Esophagus (tissue), 2 donors: Measurements from ENCODE around the gene COL8A2. TPM values are rescaled to one million over a fixed set of nuclear protein-coding genes. Genes with fewer than 3 reads are reported as not detected.

Source experiments
- H3K27ac ChIP-seq, 2 donors: one replicate each; pipeline ENCODE4 v1.5.1; 2013; ENCODE audit warnings: low read depth in 2 of 2, mild to moderate bottlenecking in 2 of 2, inconsistent platforms in 1 of 2, low read length in 1 of 2, moderate library complexity in 1 of 2
- H3K27me3 ChIP-seq, 2 donors: one replicate each; pipeline ENCODE4 v1.6.1; 2013; ENCODE audit warnings: low read length in 2 of 2, control low read depth in 1 of 2, mild to moderate bottlenecking in 1 of 2; ENCODE audit not compliant: insufficient read depth in 2 of 2, control insufficient read depth in 1 of 2
- H3K36me3 ChIP-seq, 2 donors: one replicate each; pipeline ENCODE4 v1.6.1; 2013; ENCODE audit warnings: low read length in 1 of 2; ENCODE audit not compliant: control insufficient read depth in 2 of 2, insufficient read depth in 2 of 2
- H3K4me1 ChIP-seq, 2 donors: one replicate each; pipeline ENCODE4 v1.6.1; 2013; ENCODE audit warnings: low read length in 1 of 2; ENCODE audit not compliant: control insufficient read depth in 2 of 2, insufficient read depth in 2 of 2
- H3K4me3 ChIP-seq, 2 donors: one replicate each; pipeline ENCODE4 v1.5.1; 2013; ENCODE audit warnings: low read length in 2 of 2, mild to moderate bottlenecking in 2 of 2, low read depth in 1 of 2, moderate library complexity in 1 of 2
- H3K9me3 ChIP-seq, 2 donors: one replicate each; pipeline ENCODE4 v1.6.1; 2013; ENCODE audit warnings: mild to moderate bottlenecking in 2 of 2, low read depth in 1 of 2, low read length in 1 of 2, moderate library complexity in 1 of 2; ENCODE audit not compliant: control insufficient read depth in 2 of 2, insufficient read depth in 1 of 2
- WGBS, 2 donors: extraction: QIAGEN DNeasy Blood & Tissue Kit; methylation state at CpG; one replicate each; pipeline ENCODE4 v1.1.7; 2013; 5-methylcytosine and 5-hydroxymethylcytosine counted together
- polyA plus RNA-seq, 2 donors: library from polyadenylated mRNA; stranded (reverse); fragments of 200-250 nt; gene quantifications; one replicate each; pipeline ENCODE4 v1.2.3, GENCODE V29; 2013
- donor health status: healthy with polysubstance abuse.
- donor health status: Bipolar disorder and iron deficiency.

The COL8A2 gene
- polyA plus RNA-seq, 2 donors = 2.0 to 2.9 TPM

DNA sequence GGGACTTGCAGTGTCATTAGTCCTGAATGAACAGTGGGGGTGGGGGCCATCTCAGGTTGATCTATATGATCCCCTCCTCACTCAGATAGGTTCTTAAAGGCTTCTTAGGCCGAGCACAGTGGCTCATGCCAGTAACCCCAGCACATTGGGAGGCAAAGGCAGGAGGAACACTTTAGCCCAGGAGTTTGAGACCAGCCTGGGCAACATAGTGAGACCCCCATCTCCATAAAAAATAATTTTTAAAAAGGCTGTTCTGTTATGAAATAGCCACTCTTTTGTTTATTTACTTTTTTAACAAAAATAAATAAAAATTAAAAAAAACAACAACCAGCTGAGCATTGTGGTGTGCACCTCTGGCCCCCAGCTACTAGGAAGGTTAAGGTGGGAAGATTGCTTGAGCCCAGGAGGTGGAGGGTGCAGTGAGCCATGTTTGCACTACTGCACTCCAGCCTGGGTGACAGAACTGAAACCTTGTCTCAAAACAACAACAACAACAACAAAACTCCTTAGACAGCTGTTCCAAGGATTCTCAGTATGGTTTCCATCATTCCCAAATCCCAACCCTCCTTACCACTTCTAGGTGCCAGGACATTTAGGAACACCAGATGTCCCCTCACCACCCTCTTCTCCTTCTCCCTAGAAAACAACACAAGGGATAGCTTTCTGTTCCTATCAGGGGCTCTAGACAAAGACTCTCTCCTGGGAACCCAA is 26.3 kb upstream of the COL8A2 start:
- 12 to 13% methylated on average over 1 of the region's 1 CpG for WGBS, 2 donors
- H3K36me3 ChIP-seq = no peaks in the 10 kb centered on the region
- peak overlapping the region; percentile 96 to 100 for H3K27ac ChIP-seq
- no peaks in the 10 kb centered on the region for H3K9me3 ChIP-seq
- H3K4me1 ChIP-seq = peaks cover 0 to 20% of the 10 kb centered on the region in 2 donors
- H3K4me3 ChIP-seq = no peak overlapping the region
- H3K27me3 ChIP-seq = no peaks in the 10 kb centered on the region

DNA sequence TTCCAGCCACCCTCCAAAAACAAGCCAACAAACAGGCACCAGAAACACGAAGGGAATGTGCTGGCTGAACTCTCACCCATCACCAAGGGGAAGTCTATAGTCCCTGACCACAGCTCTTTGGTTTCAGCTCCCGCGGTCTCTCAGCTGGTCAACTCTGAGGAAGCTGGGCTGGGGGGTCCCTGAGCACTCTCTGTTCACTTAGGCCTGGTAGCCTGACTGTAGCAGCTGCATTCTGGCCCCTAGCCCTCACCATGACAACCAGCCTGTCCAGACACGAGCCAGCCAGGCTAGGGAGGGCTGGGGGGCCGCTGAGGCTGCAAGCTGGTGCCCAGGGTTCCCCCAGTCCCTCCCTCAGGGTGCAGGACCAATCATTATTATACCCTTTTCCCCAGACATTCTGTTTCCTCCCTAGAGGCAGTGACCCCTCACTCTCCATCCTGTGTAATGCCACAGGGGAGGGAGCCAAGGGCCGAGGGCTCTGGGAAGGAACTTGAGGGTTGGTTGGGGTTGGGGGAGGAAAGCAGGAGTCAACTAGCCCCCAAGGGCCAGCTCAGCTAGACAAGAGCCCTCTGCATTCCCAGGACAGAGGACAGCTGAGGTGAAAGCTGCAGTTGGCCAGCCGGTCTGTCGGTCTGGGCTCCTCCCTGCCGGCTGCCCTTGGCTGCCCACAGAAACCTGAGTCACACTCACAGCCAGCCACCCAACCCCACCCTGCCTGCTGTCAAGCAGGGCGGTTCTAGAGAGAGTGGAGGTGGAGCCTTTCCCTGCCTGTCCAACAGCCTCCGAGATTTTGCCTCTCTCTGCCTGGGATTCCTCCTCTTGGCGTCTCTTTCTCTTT is 25.5 kb upstream of the COL8A2 start:
- H3K4me1 ChIP-seq = peaks cover 0 to 20% of the 10 kb centered on the region in 2 donors
- peak overlapping the region; percentile 96 to 100 for H3K27ac ChIP-seq
- no peaks in the 10 kb centered on the region for H3K36me3 ChIP-seq
- no peak overlapping the region for H3K4me3 ChIP-seq
- no peaks in the 10 kb centered on the region for H3K27me3 ChIP-seq
- no peaks in the 10 kb centered on the region for H3K9me3 ChIP-seq
- WGBS, 2 donors = 15 to 18% methylated on average over 12 of the region's 12 CpGs

DNA sequence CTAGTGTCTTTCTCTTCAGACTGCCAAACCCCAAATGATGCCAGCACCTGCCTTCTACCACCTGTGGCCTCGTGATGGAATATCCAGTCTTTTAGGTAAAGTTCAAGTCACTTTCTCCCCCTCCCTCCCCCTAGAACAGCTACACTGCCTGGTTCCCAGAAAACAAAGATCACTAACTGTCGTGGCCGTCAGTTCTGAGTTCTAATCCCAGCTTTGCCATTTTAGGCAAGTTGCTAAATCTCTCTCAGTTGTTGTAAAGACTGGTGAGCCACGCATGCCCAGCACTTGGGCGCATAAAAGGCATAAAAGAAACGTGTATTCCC is 24.9 kb upstream of the COL8A2 start:
- H3K4me1 ChIP-seq = peaks cover 0 to 17% of the 10 kb centered on the region in 2 donors
- H3K27me3 ChIP-seq = no peaks in the 10 kb centered on the region
- peaks cover 0 to 2% of the 10 kb centered on the region in 2 donors for H3K36me3 ChIP-seq
- H3K4me3 ChIP-seq = no peak overlapping the region
- no peaks in the 10 kb centered on the region for H3K9me3 ChIP-seq
- peak overlapping the region; percentile 96 to 100 for H3K27ac ChIP-seq
- WGBS, 2 donors = 14 to 24% methylated on average over 6 of the region's 6 CpGs

DNA sequence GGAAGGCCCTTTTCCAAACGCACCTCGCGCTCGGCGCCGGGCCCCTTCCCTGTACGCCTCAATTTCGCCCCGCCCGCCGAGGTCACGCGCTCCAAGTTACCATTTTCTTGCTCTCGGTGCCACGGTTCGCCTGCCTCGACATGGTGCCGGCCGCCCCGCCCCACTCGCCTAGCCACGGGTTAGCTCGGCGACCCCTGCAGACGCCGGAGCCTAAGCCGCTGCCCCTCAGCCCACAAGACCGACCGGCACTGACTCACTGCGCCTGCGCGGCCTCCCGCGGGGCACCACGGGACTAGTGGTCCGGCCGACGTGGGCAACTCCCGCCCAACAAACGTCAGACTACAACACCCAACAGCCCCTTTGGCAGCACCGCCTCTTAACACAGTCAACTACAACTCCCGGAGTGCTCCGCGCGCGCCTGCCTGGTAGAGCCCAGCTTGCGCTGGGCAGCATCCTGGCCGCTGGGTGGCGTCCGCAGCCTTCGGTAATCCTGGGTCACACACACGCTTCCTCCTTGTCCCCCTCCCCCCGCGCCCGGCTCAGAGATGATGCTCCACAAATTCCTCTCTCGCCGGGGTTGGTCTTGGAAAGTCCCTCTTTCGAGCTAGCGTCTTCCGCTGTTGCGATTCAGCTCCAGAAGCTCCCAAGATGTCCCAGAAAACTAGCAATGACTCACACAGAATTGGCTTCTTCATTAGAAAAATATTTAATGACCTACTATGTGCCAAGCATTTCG is 24.4 kb upstream of the COL8A2 start, which contains the start of gene TRAPPC3:
Gene TRAPPC3 (minus strand): TSS at position 250 of the 736 bp plus-strand sequence. CDS start 108 bp downstream, at position 142.
- 0 to 1% methylated on average over 62 of the region's 62 CpGs for WGBS, 2 donors
- Histone ChIP-seq H3K9me3 (no peaks in the 10 kb centered on the region), H3K4me1 (peaks cover 0 to 16% of the 10 kb centered on the region in 2 donors), H3K36me3 (peaks cover 0 to 2% of the 10 kb centered on the region in 2 donors), H3K27me3 (no peaks in the 10 kb centered on the region), H3K27ac (peak within 1 kb of the TSS; percentile 96 to 100), H3K4me3 (peak within 1 kb of the TSS; percentile 81 to 94)

DNA sequence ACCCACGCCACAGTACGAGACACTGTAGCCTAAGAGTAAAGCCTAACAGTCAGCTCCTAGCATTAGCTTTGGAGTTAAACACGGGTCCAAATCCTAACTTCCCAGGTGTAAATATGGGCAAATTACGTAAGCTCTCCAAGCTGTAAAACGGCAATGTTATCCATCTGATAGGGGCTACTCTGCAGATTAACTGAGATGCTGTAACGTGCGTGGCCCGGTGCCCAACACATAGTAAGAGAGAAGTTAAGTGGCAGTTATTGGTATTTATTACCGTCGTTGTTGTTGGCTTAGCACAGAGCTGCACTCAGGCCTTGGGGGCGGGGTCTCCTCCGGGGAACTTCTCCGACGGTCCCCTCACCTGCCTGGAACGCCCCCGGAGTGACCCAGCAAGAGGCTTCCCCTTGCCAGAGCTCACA is 23.8 kb upstream of the COL8A2 start:
- Histone ChIP-seq H3K27me3 (no peaks in the 10 kb centered on the region), H3K27ac (peak overlapping the region; percentile 93 to 100), H3K4me1 (peaks cover 0 to 16% of the 10 kb centered on the region in 2 donors)

DNA sequence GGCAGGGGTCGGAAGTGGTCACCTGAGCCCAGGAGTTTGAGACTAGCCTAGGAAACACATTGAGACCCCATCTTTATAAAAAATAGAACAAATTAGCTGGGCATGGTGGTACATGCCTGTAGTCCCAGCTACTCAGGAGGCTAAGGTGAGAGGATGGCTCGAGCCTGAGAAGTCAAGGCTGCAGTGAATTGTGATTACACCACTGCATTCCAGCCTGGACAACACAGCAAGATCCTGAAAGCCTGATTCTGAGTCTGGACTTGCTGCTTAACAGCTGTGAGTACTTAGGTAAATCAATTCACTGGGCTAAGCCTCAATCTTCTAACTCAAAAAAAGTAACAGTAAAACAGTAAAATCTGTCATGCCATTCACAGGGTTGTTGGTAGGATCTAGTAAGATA is 19.4 kb upstream of the COL8A2 start:
- Histone ChIP-seq H3K36me3 (peaks cover 2% of the 10 kb centered on the region in 2 donors), H3K27me3 (no peaks in the 10 kb centered on the region), H3K27ac (no peak overlapping the region), H3K4me3 (no peak overlapping the region), H3K4me1 (peaks cover 3 to 8% of the 10 kb centered on the region in 2 donors), H3K9me3 (no peaks in the 10 kb centered on the region)
- 93 to 95% methylated on average over 2 of the region's 2 CpGs for WGBS, 2 donors

More for the DNA sequence above, 23.8 kb upstream of the COL8A2 start:
- 1 to 2% methylated on average over 16 of the region's 16 CpGs for WGBS, 2 donors
- H3K4me3 ChIP-seq = peak overlapping the region; percentile 81 to 94
- peaks cover 0 to 2% of the 10 kb centered on the region in 2 donors for H3K36me3 ChIP-seq
- H3K9me3 ChIP-seq = no peaks in the 10 kb centered on the region

DNA sequence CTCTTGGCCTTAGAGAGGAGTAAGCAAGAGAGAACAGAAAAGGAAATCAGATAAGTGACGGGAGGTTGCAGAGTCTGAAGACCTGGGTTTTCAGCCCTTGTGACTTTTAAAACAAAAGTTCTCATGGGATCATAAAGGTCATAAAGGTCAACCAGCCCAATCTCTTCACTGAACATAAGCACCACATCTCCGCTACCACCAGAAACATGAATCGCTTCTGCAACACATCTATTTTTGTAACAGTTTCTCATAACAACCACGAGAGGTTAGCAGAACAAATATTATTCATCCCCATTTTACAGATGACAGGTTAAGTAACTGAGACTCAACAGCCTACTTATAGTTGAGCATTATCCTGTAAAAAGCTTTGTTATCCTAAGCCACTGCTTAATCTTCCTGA is 18.4 kb upstream of the COL8A2 start:
- H3K4me1 ChIP-seq = peaks cover 3 to 8% of the 10 kb centered on the region in 2 donors
- 79 to 83% methylated on average over 4 of the region's 4 CpGs for WGBS, 2 donors

DNA sequence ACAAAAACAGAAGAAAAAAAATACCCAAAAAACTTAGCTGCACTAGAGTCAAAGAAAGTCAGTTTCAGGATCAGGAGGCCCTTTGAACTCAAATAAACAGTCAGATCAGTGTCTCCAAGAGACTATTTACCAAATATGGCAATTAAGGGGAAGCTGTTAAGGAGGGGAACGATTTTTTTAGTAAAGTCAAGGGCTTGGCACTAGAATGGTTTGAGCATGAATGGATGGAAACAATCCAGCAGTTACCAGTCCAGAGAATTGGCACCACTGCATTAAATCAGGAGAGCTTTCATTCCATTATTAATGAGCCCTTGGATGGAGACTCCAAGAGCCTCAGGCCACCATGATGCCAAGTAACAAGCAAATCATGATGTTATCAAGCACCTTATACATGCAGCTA is 17.1 kb upstream of the COL8A2 start:
- H3K36me3 ChIP-seq = peaks cover 2% of the 10 kb centered on the region in 2 donors
- H3K27ac ChIP-seq = no peak overlapping the region
- no peaks in the 10 kb centered on the region for H3K27me3 ChIP-seq
- 13 to 17% methylated on average over 1 of the region's 1 CpG for WGBS, 2 donors
- no peaks in the 10 kb centered on the region for H3K9me3 ChIP-seq
- H3K4me3 ChIP-seq = no peak overlapping the region
- H3K4me1 ChIP-seq = peaks cover 5 to 6% of the 10 kb centered on the region in 2 donors

More for the DNA sequence above, 18.4 kb upstream of the COL8A2 start:
- Histone ChIP-seq H3K27ac (no peak overlapping the region), H3K9me3 (no peaks in the 10 kb centered on the region), H3K4me3 (no peak overlapping the region), H3K27me3 (no peaks in the 10 kb centered on the region), H3K36me3 (peaks cover 2% of the 10 kb centered on the region in 2 donors)

DNA sequence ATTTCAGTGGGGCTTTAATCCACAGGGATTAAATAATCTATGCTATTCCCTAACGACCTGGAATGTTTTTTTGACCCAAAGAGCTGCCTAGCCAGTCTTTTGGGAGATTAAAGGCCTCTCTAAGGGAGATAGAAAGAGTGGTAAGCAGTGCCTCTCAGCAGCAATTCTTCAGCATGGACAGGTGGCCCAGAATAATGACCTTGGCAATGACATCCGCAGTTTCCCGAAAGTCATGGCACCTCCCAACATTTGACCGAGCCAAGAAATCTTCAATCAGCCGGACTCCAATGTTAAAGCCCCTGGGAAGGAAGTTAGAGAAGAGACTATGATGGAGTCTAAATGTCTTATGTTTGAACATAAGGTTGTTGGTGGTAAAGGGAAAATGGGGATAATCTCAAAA is 14.5 kb upstream of the COL8A2 start:
- Histone ChIP-seq H3K36me3 (peaks cover 0 to 2% of the 10 kb centered on the region in 2 donors), H3K4me1 (peaks cover 6 to 18% of the 10 kb centered on the region in 2 donors), H3K27ac (peak overlapping the region in 1 of 2 donors; percentile 31), H3K27me3 (no peaks in the 10 kb centered on the region), H3K9me3 (no peaks in the 10 kb centered on the region), H3K4me3 (no peak overlapping the region)
- WGBS, 2 donors = 80 to 86% methylated on average over 5 of the region's 5 CpGs
